Endothelial cell of umbilical vein (primary cell): Measurements from ENCODE around the gene TESPA1. TPM values are rescaled to one million over a fixed set of nuclear protein-coding genes. Genes with fewer than 3 reads are reported as not detected.

Source experiments
- BruUV-seq: library from RNA; stranded (reverse); fragments of 400-500 nt; replicated peaks from 2 replicates; lab custom pipeline; 2021; lab: Mats Ljungman, UMichigan
- CTCF ChIA-PET: fragments of 300-600, 350-600 bp; sonication (Branson Sonifier 250); formaldehyde crosslinking; loops from one replicate; lab custom pipeline; 2021; ENCODE audit warnings: antibody characterized with exemption, inconsistent platforms; lab: Charles Lee
- POLR2A ChIA-PET: fragments of 300-600, 350-600 bp; sonication (Branson Sonifier 250); formaldehyde crosslinking; loops from one replicate; lab custom pipeline; 2021; ENCODE audit warnings: antibody characterized with exemption, inconsistent platforms; lab: Charles Lee
- DNase-seq: peaks from one replicate; pipeline ENCODE4 v3.0.0-alpha.2; 2011; ENCODE audit warnings: low read depth, low spot score
- FAIRE-seq: peaks from 2 replicates; lab custom pipeline; 2011; peaks lifted over from hg19 to GRCh38; lab: Jason Lieb, UNC
- H2AFZ ChIP-seq: 2 replicates; pipeline ENCODE4 v1.6.0; 2012; ENCODE audit warnings: low read depth, low read length, control low read depth, inconsistent platforms
- H3K27ac ChIP-seq: 2 replicates; pipeline ENCODE4 v1.5.1; 2011; ENCODE audit warnings: low read depth, mild to moderate bottlenecking, control low read depth, low read length, moderate library complexity; ENCODE audit not compliant: insufficient read depth
- H3K27me3 ChIP-seq, 2 experiments: 2 replicates each; pipeline versions ENCODE4 v1.6.0 to v1.6.1; 2011; ENCODE audit warnings: low read length in 2 of 2, mixed read lengths in 1 of 2; ENCODE audit not compliant: control insufficient read depth in 2 of 2, insufficient read depth in 2 of 2
- H3K36me3 ChIP-seq, 2 experiments: 2 replicates in 1 of 2; 3 replicates in 1 of 2; pipeline ENCODE4 v1.5.1; 2011; ENCODE audit warnings: low read length in 2 of 2, mild to moderate bottlenecking in 1 of 2, moderate library complexity in 1 of 2; ENCODE audit not compliant: control insufficient read depth in 2 of 2, insufficient read depth in 2 of 2; ENCODE audit errors: extremely low read depth in 1 of 2
- H3K4me1 ChIP-seq: 3 replicates; pipeline ENCODE4 v1.5.1; 2011; ENCODE audit warnings: mild to moderate bottlenecking, low read length; ENCODE audit not compliant: control insufficient read depth, insufficient read depth; ENCODE audit errors: extremely low read depth
- H3K4me2 ChIP-seq: 2 replicates; pipeline ENCODE4 v1.6.1; 2011; ENCODE audit warnings: low read length, control low read depth, mixed read lengths; ENCODE audit not compliant: insufficient read depth
- H3K4me3 ChIP-seq, 3 experiments: fragments of 200-600 bp in 1 of 3; sonication (generic), shearing (Covaris generic) in 1 of 3; replicated peaks in 1 of 3; 2 replicates each; pipeline ENCODE4 v1.5.1; 2011 to 2016; ENCODE audit warnings: control low read depth in 3 of 3, low read length in 3 of 3, mild to moderate bottlenecking in 2 of 3, inconsistent platforms in 1 of 3, low read depth in 1 of 3, moderate library complexity in 1 of 3; ENCODE audit not compliant: insufficient read depth in 1 of 3
- H3K79me2 ChIP-seq: 2 replicates; pipeline ENCODE4 v1.6.0; 2012; ENCODE audit warnings: low read length, inconsistent platforms; ENCODE audit not compliant: control insufficient read depth, insufficient read depth
- H3K9ac ChIP-seq: replicated peaks from 2 replicates; pipeline ENCODE3; 2011; ENCODE audit warnings: low read length, control low read depth; ENCODE audit not compliant: insufficient read depth; ENCODE audit errors: extremely low read depth
- H3K9me1 ChIP-seq: replicated peaks from 3 replicates; pipeline ENCODE4 v1.6.0; 2011; ENCODE audit warnings: mild to moderate bottlenecking, low read length; ENCODE audit not compliant: control insufficient read depth, insufficient read depth; ENCODE audit errors: extremely low read depth
- H3K9me3 ChIP-seq: replicated peaks from 2 replicates; pipeline ENCODE4 v1.5.1; 2012; ENCODE audit warnings: low read length, inconsistent platforms; ENCODE audit not compliant: control insufficient read depth, insufficient read depth
- H4K20me1 ChIP-seq: replicated peaks from 2 replicates; pipeline ENCODE3; 2011; ENCODE audit warnings: mild to moderate bottlenecking, low read length; ENCODE audit not compliant: control insufficient read depth, insufficient read depth; ENCODE audit errors: extremely low read depth
- CTCF ChIP-seq, 2 donors: IDR thresholded peaks; 1 replicate in 1 of 2; 2 replicates in 1 of 2; pipeline ENCODE4 v1.5.1; 2011; ENCODE audit warnings: low read length in 2 of 2, mild to moderate bottlenecking in 2 of 2, moderate library complexity in 2 of 2, control low read depth in 1 of 2, inconsistent platforms in 1 of 2, low read depth in 1 of 2; ENCODE audit not compliant: insufficient read depth in 1 of 2; ENCODE audit errors: extremely low read depth in 1 of 2
- EZH2 ChIP-seq: IDR thresholded peaks from 2 replicates; pipeline ENCODE4 v1.6.1; 2012; ENCODE audit warnings: borderline replicate concordance, low read depth, mild to moderate bottlenecking, moderate library complexity, low read length, inconsistent platforms; ENCODE audit not compliant: severe bottlenecking
- FOS ChIP-seq: IDR thresholded peaks from 2 replicates; pipeline ENCODE4 v1.6.1; 2011; ENCODE audit warnings: mild to moderate bottlenecking, low read length, moderate library complexity, borderline replicate concordance; ENCODE audit not compliant: insufficient read depth
- GATA2 ChIP-seq: IDR thresholded peaks from 2 replicates; pipeline ENCODE4 v1.7.0; 2011; ENCODE audit warnings: low read depth, mild to moderate bottlenecking, moderate library complexity, mixed read lengths, low read length; ENCODE audit not compliant: insufficient read length, insufficient read depth
- JUN ChIP-seq: IDR thresholded peaks from 2 replicates; pipeline ENCODE4 v1.6.1; 2011; ENCODE audit warnings: borderline replicate concordance, low read depth; ENCODE audit not compliant: insufficient read length, insufficient read depth
- MAX ChIP-seq: IDR thresholded peaks from 2 replicates; pipeline ENCODE4 v1.6.1; 2011; ENCODE audit not compliant: insufficient read depth, insufficient read length
- MYC ChIP-seq: IDR thresholded peaks from one replicate; pipeline ENCODE4 v1.6.1; 2011; ENCODE audit warnings: mild to moderate bottlenecking, low read depth, low read length
- POLR2A ChIP-seq: IDR thresholded peaks from 2 replicates; pipeline ENCODE4 v1.6.1; 2012; ENCODE audit warnings: low read depth, mild to moderate bottlenecking, control low read depth, low read length
- POLR2AphosphoS5 ChIP-seq: IDR thresholded peaks from 2 replicates; pipeline ENCODE4 v1.6.1; 2012; ENCODE audit warnings: low read depth, mild to moderate bottlenecking, control low read depth, low read length, moderate library complexity; ENCODE audit not compliant: insufficient read depth
- dilution Hi-C: fragments of 300-500 bp; cut with MboI; formaldehyde crosslinking; loops from one replicate; pipeline ENCODE4 v1.15.0; 2019; ENCODE audit warnings: low sequenced_read_pairs; ENCODE audit not compliant: extremely low pct_ligation_motif_present
- intact Hi-C: fragments of 100-400 bp; cut with micrococcal nuclease; formaldehyde crosslinking; loops from one replicate; pipeline ENCODE4 v1.10.0; 2022
- polyA plus RNA-seq, 4 experiments: library from polyadenylated mRNA; depleted of rRNA in 3 of 4; stranded (reverse) in 3 of 4; unstranded in 1 of 4; fragments of >200 nt; gene quantifications; 2 replicates each; pipeline versions ENCODE4 v1.2.1 to v1.2.3, GENCODE V29; 2011 to 2012; ENCODE audit warnings: missing spikeins in 1 of 4
- total RNA-seq: library from RNA; stranded (reverse); gene quantifications from 2 replicates; pipeline ENCODE4 v1.2.3, GENCODE V29; 2021

The TESPA1 gene
- total and polyA plus RNA-seq, 2 donors (not counting 3 experiments of a cell fraction or from before 2014, with no cell fraction given): not detected

- H2AFZ ChIP-seq: no peak overlapping the region
- intact Hi-C loops: loop anchor here (5.0 kb wide), 1 partner anchor 358 kb away; no protein-coding TSS in a partner anchor
- H3K9me1 ChIP-seq: no peaks in the 10 kb centered on the region
- dilution Hi-C loops: no loop called here
- no peak for TF ChIP-seq FOS
- TF ChIP-seq POLR2AphosphoS5: no peak
- TF ChIP-seq CTCF (IDR thresholded peaks at IDR 0.05; ENCODE audit: extremely low read depth in 1 of 2, insufficient read depth in 1 of 2, low read depth in 1 of 2, low read length in 2 of 2): no peak
- no peak for TF ChIP-seq MAX
- no peak for TF ChIP-seq EZH2
- TF ChIP-seq POLR2A: no peak
- no peak for TF ChIP-seq GATA2
- no peak for TF ChIP-seq MYC
- TF ChIP-seq JUN: no peak
- peaks cover 5 to 23% of the 10 kb centered on the region in 2 experiments for H3K27me3 ChIP-seq
- H3K9ac ChIP-seq: no peak overlapping the region
- H3K4me1 ChIP-seq: no peaks in the 10 kb centered on the region
- POLR2A ChIA-PET: no interaction called here
- no peaks in the 10 kb centered on the region for H4K20me1 ChIP-seq
- no peak overlapping the region for H3K27ac ChIP-seq
- H3K36me3 ChIP-seq: no peaks in the 10 kb centered on the region
- H3K4me3 ChIP-seq: no peak overlapping the region
- no peak overlapping the region for H3K4me2 ChIP-seq
- no peaks in the 10 kb centered on the region for H3K9me3 ChIP-seq
- CTCF ChIA-PET: no interaction called here
- FAIRE-seq: no peak
- no TSS peak for BruUV-seq
- DNase-seq: no peak
- H3K79me2 ChIP-seq: no peaks in the 10 kb centered on the region
Measured at GRCh38 chr12:54954801-54955200, 29.8 kb downstream of the TESPA1 start.
